Astrocyte (in vitro differentiated cells and primary cell): ENCODE measurements around the gene ATP1B2.

Experiments
- CTCF ChIP-seq: IDR thresholded peaks from 2 replicates; pipeline ENCODE4 v1.5.1; 2011; ENCODE audit warnings: low read depth, mild to moderate bottlenecking, inconsistent platforms, low read length, moderate library complexity; ENCODE audit not compliant: insufficient read depth
- EZH2 ChIP-seq: IDR thresholded peaks from 2 replicates; pipeline ENCODE4 v1.6.1; 2012; ENCODE audit warnings: mild to moderate bottlenecking, low read length, inconsistent platforms; ENCODE audit not compliant: insufficient read depth

GRCh38 chr17:7615265-7615747, 35.4 kb upstream of the ATP1B2 start:
- TF ChIP-seq CTCF (no peak), EZH2 (no peak)
